Neural crest cell (in vitro differentiated cells): ENCODE data around the gene CD81. TPM values are rescaled to one million over a fixed set of nuclear protein-coding genes. Genes with fewer than 3 reads are reported as not detected.

Source experiments
- DNase-seq: peaks from one replicate; pipeline ENCODE4 v3.0.0; 2021; ENCODE audit warnings: low read depth, mixed read lengths, low spot score
- H3K27ac Mint-ChIP-seq: one replicate; pipeline ENCODE4 v1.8.0; 2021; ENCODE audit warnings: mild to moderate bottlenecking, mixed read lengths; ENCODE audit not compliant: unreplicated experiment
- H3K27me3 Mint-ChIP-seq: 2 replicates; pipeline ENCODE4 v1.8.0; 2021; ENCODE audit warnings: low read depth, mild to moderate bottlenecking, mixed read lengths
- H3K36me3 Mint-ChIP-seq: 2 replicates; pipeline ENCODE4 v1.8.0; 2021; ENCODE audit warnings: low read depth, mild to moderate bottlenecking, mixed read lengths
- H3K4me1 Mint-ChIP-seq: 2 replicates; pipeline ENCODE4 v1.8.0; 2021; ENCODE audit warnings: mixed read lengths
- H3K4me3 Mint-ChIP-seq: one replicate; pipeline ENCODE4 v1.8.0; 2021; ENCODE audit warnings: mild to moderate bottlenecking, mixed read lengths
- H3K9me3 Mint-ChIP-seq: 2 replicates; pipeline ENCODE4 v1.8.0; 2021; ENCODE audit warnings: mixed read lengths
- total RNA-seq: library from RNA; stranded (reverse); gene quantifications from 2 replicates; pipeline ENCODE4 v1.2.1, GENCODE V29; 2021
- TF ChIP-seq, protein P1 (sequence below): fragments of 200-600 bp; sonication (generic); conservative IDR thresholded peaks from 2 replicates; pipeline ENCODE4 v1.5.0; 2021; ENCODE audit warnings: antibody characterized with exemption, mild to moderate bottlenecking

The CD81 gene
- total RNA-seq, 1 donor from 2014 or later = 225 TPM

DNA sequence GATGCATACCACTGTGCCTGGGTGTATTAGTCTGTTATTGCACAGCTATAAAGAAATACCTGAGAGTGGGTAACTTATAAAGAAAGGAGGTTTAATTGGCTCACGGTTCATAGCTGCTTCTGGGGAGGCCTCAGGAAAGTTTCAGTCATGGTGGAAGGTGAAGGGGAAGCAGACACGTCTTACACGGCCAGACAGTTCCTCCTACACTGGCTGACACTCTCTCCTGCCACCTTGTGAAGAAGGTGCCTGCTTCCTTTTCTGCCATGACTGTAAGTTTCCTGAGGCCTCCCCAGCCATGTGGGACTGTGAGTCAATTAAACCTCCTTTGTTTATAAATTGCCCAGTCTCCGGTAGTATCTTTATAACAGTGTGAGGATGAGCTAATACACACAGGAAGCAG is 33.6 kb upstream of the CD81 start:
- DNase-seq = no peak
- H3K4me3 Mint-ChIP-seq = no peak overlapping the region
- H3K27ac Mint-ChIP-seq = no peak overlapping the region
- no peaks in the 10 kb centered on the region for H3K36me3 Mint-ChIP-seq
- peaks cover 6% of the 10 kb centered on the region for H3K27me3 Mint-ChIP-seq
- TF ChIP-seq, protein P1, sequence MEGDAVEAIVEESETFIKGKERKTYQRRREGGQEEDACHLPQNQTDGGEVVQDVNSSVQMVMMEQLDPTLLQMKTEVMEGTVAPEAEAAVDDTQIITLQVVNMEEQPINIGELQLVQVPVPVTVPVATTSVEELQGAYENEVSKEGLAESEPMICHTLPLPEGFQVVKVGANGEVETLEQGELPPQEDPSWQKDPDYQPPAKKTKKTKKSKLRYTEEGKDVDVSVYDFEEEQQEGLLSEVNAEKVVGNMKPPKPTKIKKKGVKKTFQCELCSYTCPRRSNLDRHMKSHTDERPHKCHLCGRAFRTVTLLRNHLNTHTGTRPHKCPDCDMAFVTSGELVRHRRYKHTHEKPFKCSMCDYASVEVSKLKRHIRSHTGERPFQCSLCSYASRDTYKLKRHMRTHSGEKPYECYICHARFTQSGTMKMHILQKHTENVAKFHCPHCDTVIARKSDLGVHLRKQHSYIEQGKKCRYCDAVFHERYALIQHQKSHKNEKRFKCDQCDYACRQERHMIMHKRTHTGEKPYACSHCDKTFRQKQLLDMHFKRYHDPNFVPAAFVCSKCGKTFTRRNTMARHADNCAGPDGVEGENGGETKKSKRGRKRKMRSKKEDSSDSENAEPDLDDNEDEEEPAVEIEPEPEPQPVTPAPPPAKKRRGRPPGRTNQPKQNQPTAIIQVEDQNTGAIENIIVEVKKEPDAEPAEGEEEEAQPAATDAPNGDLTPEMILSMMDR = no peak
- no peaks in the 10 kb centered on the region for H3K4me1 Mint-ChIP-seq
- no peaks in the 10 kb centered on the region for H3K9me3 Mint-ChIP-seq

DNA sequence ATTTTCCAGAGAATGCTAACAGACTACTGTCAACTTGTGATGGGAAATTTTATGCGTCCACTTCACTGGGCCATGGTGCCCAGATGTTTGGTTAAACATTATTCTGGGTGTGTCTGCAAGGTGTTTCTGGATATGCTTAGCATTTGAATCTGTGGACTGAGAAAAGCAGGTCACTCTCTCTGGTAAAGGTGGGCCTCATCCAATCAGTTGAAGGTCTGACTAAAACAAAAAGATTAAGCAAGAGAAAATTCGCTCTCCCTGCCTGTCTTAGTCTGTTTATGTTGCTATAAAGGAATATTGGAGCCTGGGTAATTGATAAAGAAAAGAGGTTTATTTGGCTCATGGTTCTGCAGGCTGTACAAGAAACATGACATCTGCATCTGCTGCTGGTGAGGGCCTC is 32.1 kb upstream of the CD81 start:
- H3K36me3 Mint-ChIP-seq = no peaks in the 10 kb centered on the region
- H3K9me3 Mint-ChIP-seq = no peaks in the 10 kb centered on the region
- H3K4me3 Mint-ChIP-seq = no peak overlapping the region
- TF ChIP-seq, protein P1 = no peak
- H3K27me3 Mint-ChIP-seq = no peaks in the 10 kb centered on the region
- H3K4me1 Mint-ChIP-seq = no peaks in the 10 kb centered on the region
- DNase-seq = no peak
- no peak overlapping the region for H3K27ac Mint-ChIP-seq

DNA sequence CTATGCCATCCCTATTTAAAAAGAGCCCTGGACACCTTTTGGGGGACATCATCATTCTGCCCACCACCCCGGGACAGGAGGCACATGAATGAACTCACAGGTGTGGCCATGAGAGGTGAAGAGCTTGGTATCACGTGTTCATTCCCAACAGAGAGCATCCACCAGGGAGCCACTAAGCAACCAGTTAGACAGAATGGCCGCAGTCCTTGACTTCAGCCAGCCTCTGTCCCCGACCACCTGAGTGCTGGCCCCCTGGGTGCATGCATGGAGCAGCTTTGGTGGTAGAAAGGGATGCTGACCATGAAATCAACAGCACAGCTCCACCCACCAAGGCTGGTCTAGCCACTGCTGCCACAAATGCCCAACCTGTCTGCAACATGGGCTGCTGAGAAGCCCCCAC is 31.1 kb upstream of the CD81 start:
- H3K36me3 Mint-ChIP-seq = no peaks in the 10 kb centered on the region
- no peaks in the 10 kb centered on the region for H3K9me3 Mint-ChIP-seq

DNA sequence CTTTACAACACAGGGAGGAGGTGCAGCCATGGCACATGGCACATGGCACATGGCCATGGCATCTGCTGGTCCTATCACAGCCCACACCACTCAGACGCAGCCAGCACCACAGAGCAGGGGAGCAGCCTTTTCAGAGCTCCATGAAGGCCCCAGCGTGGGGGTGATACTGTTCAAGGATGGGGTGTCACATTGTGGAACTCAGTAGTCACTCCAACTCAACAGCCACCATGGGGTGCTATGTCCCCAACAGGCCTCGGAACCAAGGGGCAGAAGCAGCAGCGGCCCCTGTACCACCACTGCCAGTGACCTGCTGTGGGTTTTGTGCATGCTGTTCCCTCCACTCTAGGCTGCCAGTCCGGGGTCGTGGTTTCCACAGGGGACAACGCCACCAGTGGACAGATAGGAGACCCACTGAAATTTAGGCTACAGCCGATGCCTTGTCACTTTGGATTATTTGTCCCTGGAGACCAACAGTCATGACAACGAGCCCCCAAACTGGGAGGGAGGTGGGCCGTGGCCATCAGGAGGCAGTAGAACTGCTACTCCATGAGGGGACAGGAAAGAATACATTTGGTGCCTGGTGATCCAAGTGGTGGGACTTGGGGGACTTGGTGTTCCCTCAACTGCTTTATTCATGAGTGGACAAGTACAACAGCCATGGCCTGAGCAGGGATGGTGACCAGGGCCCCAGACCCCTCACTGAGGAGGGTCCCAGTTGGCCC is 30.4 kb upstream of the CD81 start:
- H3K4me1 Mint-ChIP-seq = no peaks in the 10 kb centered on the region
- TF ChIP-seq, protein P1 = no peak
- no peak overlapping the region for H3K27ac Mint-ChIP-seq
- H3K27me3 Mint-ChIP-seq = peaks cover 2% of the 10 kb centered on the region
- no peak for DNase-seq
- H3K9me3 Mint-ChIP-seq = no peaks in the 10 kb centered on the region
- H3K4me3 Mint-ChIP-seq = no peak overlapping the region
- H3K36me3 Mint-ChIP-seq = no peaks in the 10 kb centered on the region

More for the DNA sequence above, 31.1 kb upstream of the CD81 start:
- no peak overlapping the region for H3K27ac Mint-ChIP-seq
- H3K27me3 Mint-ChIP-seq = peaks cover 2% of the 10 kb centered on the region
- no peak overlapping the region for H3K4me3 Mint-ChIP-seq
- TF ChIP-seq, protein P1 = no peak
- DNase-seq = no peak
- no peaks in the 10 kb centered on the region for H3K4me1 Mint-ChIP-seq

DNA sequence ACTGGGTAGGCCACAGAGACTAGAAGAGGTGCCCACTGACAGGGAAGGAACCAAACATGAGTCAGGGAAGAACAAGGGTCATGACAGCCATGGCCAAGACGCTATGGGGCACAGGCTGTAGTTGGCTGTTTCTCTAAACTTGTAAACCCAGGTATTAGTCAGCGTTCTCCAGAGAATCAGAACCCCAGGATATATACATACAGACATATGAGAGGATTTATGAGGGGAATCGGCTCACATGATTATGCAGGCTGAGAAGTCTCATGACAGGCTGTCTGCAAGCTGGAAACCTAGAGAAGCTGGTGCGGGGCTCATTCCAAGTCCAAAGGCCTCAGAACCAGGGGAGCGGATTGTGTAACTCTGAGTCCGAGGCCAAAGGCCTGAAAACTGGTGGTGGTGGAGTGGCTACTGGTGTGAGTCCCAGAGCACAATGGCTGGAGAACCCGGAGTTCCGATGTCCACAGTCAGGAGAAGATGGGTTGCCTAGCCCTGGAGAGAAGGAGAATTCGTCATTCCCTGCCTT is 29.7 kb upstream of the CD81 start:
- no peaks in the 10 kb centered on the region for H3K4me1 Mint-ChIP-seq

More for the DNA sequence above, 29.7 kb upstream of the CD81 start:
- Mint-ChIP-seq H3K36me3 (no peaks in the 10 kb centered on the region), H3K27ac (no peak overlapping the region), H3K4me3 (no peak overlapping the region), H3K9me3 (no peaks in the 10 kb centered on the region), H3K27me3 (peaks cover 2% of the 10 kb centered on the region)
- no peak for DNase-seq
- TF ChIP-seq, protein P1 = no peak
